Epithelial cell of esophagus (primary cell): ENCODE measurements around the gene HAT1.

Experiments
- DNase-seq: peaks from one replicate; pipeline ENCODE4 v3.0.0; 2010; ENCODE audit warnings: low read depth
- H3K4me3 ChIP-seq: 2 replicates; pipeline ENCODE4 v1.5.1; 2011; ENCODE audit warnings: mild to moderate bottlenecking, low read length, control low read depth
- CTCF ChIP-seq: IDR thresholded peaks from 2 replicates; pipeline ENCODE4 v1.5.1; 2011; ENCODE audit warnings: low read depth, mild to moderate bottlenecking, low read length, control low read depth, inconsistent platforms; ENCODE audit not compliant: insufficient read depth; ENCODE audit errors: missing control alignments

Gene HAT1

GRCh38 chr2:171922230-171923022, at the start of gene HAT1:
Gene HAT1 (plus strand): TSS chr2:171922461. CDS start chr2:171922501, 40 bp downstream.
- peak within 1 kb of the TSS; percentile 97 for H3K4me3 ChIP-seq
- peak; percentile 98 for DNase-seq
- no peak for TF ChIP-seq CTCF

GRCh38 chr2:171874517-171874916, 47.7 kb upstream of the HAT1 start:
- no peak for TF ChIP-seq CTCF
- no peak for DNase-seq
- H3K4me3 ChIP-seq, result no peak overlapping the region

- no peak for DNase-seq
- H3K4me3 ChIP-seq, result no peak overlapping the region
- TF ChIP-seq CTCF, result no peak
Measured at GRCh38 chr2:171874963-171875362, 47.3 kb upstream of the HAT1 start.

GRCh38 chr2:171878481-171878993, 43.7 kb upstream of the HAT1 start:
- TF ChIP-seq CTCF, result no peak
- DNase-seq, result peak; percentile 65
- H3K4me3 ChIP-seq, result no peak overlapping the region

- TF ChIP-seq CTCF, result no peak
- DNase-seq, result no peak
- no peak overlapping the region for H3K4me3 ChIP-seq
Measured at GRCh38 chr2:171879865-171880264, 42.4 kb upstream of the HAT1 start.

GRCh38 chr2:171880774-171881173, 41.5 kb upstream of the HAT1 start:
- no peak for DNase-seq
- no peak for TF ChIP-seq CTCF

More at GRCh38 chr2:171880774-171881173, 41.5 kb upstream of the HAT1 start:
- no peak overlapping the region for H3K4me3 ChIP-seq
